Amygdala (tissue), 56 donors: Measurements from ENCODE around the gene RAI1.

ENCODE experiments used
- DNase-seq, 56 donors: peaks; one replicate each; lab custom pipeline; 2025; lab: John Stamatoyannopoulos, UW

The RAI1 gene

GRCh38 chr17:17728146-17728545 lies 46.9 kb downstream of the RAI1 start:
- no peak for DNase-seq

GRCh38 chr17:17728550-17729251 lies 47.4 kb downstream of the RAI1 start:
- no peak for DNase-seq

GRCh38 chr17:17729620-17730249 lies 48.5 kb downstream of the RAI1 start:
- DNase-seq: peak in 11 of 56 donors; percentile 19 to 41 (median 24)

- no peak for DNase-seq
Measured at GRCh38 chr17:17730250-17730935, 49.1 kb downstream of the RAI1 start.

GRCh38 chr17:17732444-17732843 lies 51.2 kb downstream of the RAI1 start:
- DNase-seq: no peak

GRCh38 chr17:17732892-17733670 lies 51.8 kb downstream of the RAI1 start:
- no peak for DNase-seq

- DNase-seq: no peak
Measured at GRCh38 chr17:17736205-17737183, 55.2 kb downstream of the RAI1 start.

GRCh38 chr17:17737961-17738894 lies 57.0 kb downstream of the RAI1 start:
- no peak for DNase-seq

- peak in 16 of 56 donors; percentile 22 to 46 (median 36) for DNase-seq
Measured at GRCh38 chr17:17738901-17739300, 57.6 kb downstream of the RAI1 start.

- DNase-seq: peak in 33 of 56 donors; percentile 27 to 76 (median 58)
Measured at GRCh38 chr17:17739388-17740066, 58.3 kb downstream of the RAI1 start.

GRCh38 chr17:17740615-17741348 lies 59.5 kb downstream of the RAI1 start:
- DNase-seq: peak in 24 of 56 donors; percentile 17 to 70 (median 44)

- peak in 54 of 56 donors; percentile 35 to 92 (median 75) for DNase-seq
Measured at GRCh38 chr17:17741349-17742023, 60.2 kb downstream of the RAI1 start.

- peak in 16 of 56 donors; percentile 17 to 61 (median 42) for DNase-seq
Measured at GRCh38 chr17:17742133-17742621, 60.9 kb downstream of the RAI1 start.

- DNase-seq: no peak
Measured at GRCh38 chr17:17742688-17743390, 61.6 kb downstream of the RAI1 start.

GRCh38 chr17:17743391-17744112 lies 62.3 kb downstream of the RAI1 start:
- DNase-seq: no peak
